ENCODE data around the gene GOPC.

DNA sequence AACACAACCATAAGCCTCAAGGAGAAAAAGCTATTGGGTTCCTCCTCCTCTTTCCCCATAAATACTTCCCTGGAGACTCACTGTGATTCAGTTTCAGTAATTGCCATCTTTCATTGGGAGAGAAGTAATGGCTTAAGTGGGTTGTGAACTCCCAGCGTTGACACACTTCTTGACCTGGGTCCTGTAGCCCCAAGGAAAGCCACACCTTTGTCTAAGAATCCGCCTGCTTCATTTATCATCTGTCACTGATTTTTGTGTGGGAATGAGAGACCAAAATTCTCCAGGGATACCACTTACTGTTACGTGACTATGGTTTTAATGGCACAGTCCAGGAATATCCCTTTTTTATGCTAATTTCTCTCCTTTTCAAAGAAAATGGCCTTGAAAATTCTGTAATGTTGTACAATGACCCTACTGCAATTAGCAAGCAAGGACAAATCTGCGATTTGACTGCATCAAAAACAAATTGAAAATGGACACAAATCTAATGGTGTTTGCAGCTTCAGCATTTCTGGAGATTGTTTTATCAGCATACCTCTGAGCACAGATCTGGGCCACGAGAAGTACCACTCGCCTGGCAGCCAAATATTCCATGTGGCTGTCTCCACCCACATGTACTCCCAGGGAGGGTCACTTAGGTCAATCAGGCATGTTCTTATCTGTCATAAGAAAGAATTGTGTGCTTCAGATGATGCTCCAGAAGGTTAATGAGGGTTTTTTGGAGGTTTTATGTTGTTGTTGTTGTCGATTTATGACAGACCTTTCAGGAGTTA is 90.1 kb downstream of the GOPC start:
- TF ChIP-seq, protein P1, sequence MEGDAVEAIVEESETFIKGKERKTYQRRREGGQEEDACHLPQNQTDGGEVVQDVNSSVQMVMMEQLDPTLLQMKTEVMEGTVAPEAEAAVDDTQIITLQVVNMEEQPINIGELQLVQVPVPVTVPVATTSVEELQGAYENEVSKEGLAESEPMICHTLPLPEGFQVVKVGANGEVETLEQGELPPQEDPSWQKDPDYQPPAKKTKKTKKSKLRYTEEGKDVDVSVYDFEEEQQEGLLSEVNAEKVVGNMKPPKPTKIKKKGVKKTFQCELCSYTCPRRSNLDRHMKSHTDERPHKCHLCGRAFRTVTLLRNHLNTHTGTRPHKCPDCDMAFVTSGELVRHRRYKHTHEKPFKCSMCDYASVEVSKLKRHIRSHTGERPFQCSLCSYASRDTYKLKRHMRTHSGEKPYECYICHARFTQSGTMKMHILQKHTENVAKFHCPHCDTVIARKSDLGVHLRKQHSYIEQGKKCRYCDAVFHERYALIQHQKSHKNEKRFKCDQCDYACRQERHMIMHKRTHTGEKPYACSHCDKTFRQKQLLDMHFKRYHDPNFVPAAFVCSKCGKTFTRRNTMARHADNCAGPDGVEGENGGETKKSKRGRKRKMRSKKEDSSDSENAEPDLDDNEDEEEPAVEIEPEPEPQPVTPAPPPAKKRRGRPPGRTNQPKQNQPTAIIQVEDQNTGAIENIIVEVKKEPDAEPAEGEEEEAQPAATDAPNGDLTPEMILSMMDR (IDR thresholded peaks at IDR 0.05; ENCODE audit: low read depth, low read length, poor library complexity, severe bottlenecking): no peak
- no peak for TF ChIP-seq EZH2phosphoT487 (IDR thresholded peaks at IDR 0.05; ENCODE audit: borderline replicate concordance, low read length)
